ENCODE measurements around the gene MLXIPL.
"Not testable (repeated sequence)": the region's sequence is repeated elsewhere in the genome, so short reads cannot be mapped to it uniquely, and the experiment has no call there.

Gene MLXIPL

DNA sequence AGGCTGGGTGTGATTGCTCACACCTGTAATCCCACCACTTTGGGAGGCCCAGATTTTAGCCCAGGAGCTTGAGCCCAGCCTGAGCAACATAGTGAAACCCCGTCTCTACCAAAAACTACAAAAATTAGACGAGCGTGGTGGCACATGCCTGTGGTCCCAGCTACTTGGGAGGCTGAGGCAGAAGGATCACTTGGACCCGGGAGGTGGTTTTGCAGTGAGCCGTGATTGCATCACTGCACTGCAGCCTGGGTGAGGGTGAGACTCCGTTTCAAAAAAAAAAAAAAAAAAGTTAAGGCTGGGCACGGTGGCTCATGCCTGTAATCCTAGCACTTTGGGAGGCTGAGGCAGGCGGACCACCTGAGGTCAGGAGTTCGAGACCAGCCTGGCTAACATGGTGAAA lies 43.3 kb downstream of the MLXIPL start:
- DNase-seq (ENCODE audit: low spot score), result not testable (repeated sequence)

GRCh38 chr7:73578342-73579128 lies 45.8 kb downstream of the MLXIPL start, which contains the start of gene TBL2:
Gene TBL2 (minus strand): TSS chr7:73578579. CDS start chr7:73578549, 30 bp downstream.
- peak; percentile 99 for DNase-seq (ENCODE audit: low spot score)

GRCh38 chr7:73577627-73578341 lies 46.5 kb downstream of the MLXIPL start:
- DNase-seq (ENCODE audit: low spot score), result no peak

DNA sequence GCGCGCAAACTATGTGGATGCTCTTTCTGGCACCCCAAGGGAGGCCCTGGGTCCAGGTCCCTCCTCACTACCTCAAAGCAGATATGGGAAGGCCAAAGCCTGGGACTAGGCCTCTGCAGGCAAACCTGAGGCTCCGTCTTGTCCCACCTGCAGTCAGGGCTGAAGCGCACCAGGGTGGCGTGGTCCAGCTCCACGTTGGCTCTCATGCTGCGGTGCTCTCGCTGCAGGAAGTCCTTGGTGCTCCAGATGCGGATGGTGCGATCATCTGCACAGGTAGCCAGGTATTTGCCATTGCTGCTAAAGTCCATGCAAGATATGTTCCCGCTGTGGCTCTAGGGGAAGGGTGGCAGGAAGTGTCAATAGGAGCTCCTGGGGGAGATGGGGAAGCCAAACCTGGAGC lies 50.5 kb downstream of the MLXIPL start:
- no peak for DNase-seq (ENCODE audit: low spot score)

DNA sequence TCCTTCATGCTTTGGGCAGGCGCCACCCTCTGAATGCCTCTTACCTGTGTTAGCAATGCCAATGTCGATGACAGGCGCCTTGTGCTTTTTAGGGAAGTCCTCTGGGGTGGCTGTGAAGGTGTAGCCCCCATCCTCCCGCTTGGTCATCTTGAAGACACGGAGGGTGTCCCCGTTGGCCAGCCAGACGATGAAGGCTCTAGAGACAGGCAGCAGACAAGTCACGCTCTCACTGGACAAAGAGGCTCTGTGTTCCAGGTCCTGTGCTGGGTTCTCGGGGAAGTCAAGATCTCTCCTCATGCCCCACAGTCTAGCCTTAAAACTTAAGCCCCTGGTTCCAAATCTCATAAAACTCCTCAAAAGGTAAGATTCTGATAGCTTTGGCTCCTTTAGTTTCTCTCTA lies 51.0 kb downstream of the MLXIPL start:
- DNase-seq (ENCODE audit: low spot score), result no peak

DNA sequence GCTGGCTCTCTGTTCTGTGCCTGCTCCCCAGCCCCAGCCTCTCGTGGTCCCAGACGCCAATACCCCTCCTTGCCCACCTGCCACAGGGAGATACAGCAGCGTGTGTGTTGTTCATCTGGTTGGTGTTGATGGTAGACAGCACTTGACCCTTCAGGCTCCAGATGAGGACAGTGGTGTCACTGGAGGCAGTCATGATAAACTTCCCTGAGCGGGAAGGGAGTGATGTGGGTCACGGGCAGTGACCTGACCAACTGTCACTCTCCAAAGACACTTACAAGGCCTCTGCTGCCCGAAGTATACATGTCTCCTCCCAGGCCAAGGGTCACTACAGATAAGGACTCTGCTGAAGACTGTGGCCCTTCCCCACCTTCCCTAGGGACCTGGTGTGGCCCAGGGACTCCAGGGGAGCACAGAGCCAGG lies 51.5 kb downstream of the MLXIPL start:
- DNase-seq (ENCODE audit: low spot score), result no peak

- DNase-seq (ENCODE audit: low spot score), result no peak
Observed at GRCh38 chr7:73570977-73571376, 53.3 kb downstream of the MLXIPL start.

DNA sequence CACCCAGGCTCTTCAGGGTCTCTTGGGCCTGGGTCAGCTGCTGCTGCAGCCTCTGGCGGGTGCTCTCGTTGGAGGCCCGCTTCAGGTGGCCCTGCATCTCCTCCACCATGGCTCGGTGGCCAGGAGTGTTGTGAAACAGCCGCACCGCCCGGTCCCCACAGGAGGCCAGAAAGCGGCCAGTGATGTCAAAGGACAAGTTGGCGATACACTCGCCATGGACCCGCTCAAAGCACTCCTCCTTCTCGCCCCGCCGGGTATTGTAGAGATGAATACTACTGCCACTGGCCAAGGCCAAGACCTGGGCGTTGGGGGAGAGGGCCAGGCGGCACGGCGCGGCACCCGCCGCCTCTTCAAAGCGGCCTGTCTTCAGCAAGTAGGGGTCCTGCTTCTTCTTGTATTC lies 53.8 kb downstream of the MLXIPL start:
- no peak for DNase-seq (ENCODE audit: low spot score)

DNA sequence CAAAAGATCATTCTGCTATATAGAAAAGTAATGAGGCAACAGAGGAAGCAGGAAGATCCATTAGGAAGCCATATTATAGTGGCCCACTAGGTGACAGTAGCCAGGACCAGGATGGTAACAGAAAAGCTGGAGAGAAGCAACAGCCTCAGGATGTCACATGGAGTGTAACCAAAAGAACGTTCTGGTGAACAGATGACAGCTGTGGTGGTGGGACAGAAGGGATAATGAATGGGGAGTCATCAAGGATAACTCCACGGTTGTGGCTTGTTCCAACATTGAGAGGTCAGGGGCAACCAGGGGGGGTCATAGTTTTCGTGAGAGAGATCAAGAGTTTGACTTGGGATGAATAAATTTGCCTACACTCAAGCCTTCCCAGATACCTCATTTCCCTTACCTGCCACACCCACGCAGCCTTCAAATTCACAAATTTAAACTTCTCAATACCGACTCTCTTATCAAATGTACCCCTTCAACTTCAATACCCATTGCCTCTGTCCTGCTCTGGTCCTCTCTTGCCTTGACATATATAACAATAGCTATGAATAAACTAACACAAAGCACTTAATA lies 55.2 kb downstream of the MLXIPL start:
- DNase-seq (ENCODE audit: low spot score), result no peak

DNA sequence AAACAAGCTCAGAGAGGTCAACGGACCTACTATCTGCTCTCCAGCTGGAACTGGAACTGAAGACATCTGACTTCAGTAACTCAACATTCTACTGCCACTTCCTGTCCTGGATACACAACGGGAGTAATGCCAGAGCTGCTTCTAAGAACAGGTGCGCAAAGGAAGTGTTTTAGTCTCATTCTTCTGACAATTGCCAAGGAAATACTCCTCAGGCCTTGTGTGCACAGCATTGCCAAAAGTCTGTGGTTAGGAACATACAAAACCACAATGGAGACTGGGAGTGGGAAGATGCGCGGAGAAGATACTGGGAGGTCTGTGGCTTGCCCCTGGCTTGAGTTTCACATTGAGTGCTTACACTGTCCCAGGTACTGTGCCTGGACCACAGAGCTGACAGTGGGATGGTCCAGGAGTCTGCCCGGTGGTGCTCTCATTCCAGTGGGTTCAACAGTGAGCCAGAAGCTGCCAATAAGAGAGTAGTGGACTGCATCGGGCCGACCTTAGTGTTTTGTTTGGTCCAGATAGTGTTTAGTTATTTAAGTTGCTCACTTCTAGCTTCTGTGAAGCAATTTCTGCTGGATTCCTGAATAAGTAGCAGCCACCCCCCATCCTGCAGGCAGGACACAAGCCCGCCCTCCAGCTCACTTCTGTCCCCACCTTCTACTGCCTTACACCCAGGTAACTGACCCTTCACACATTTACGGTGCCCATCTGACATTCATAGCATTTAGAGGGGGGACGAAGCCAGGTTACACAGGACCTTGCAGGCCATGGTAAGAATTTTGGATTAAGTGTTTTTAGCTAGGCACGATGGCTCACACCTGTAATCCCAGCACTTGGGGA lies 56.3 kb downstream of the MLXIPL start:
- no peak for DNase-seq (ENCODE audit: low spot score)

DNA sequence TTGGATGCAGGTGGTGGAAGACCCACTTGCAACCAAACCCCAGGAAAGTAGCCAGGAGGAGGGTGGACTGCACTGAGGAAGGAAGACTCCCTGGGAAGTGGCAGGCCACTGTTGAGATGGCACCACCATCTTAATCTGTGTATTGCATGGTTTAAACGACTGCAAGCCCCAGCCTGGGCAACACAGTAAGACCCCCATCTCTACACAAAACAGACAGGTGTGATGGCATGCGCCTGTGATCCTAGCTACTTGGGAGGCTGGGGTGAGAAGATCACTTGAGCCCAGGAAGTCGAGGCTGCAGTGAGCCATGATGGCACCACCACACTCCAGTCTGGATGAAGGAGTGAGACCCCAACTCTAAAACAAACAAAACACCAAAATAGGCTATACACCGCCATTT lies 57.2 kb downstream of the MLXIPL start:
- no peak for DNase-seq (ENCODE audit: low spot score)

GRCh38 chr7:73566431-73566830 lies 57.9 kb downstream of the MLXIPL start:
- DNase-seq (ENCODE audit: low spot score), result not testable (repeated sequence)

- DNase-seq (ENCODE audit: low spot score), result no peak
Observed at GRCh38 chr7:73565675-73566340, 58.5 kb downstream of the MLXIPL start.

DNA sequence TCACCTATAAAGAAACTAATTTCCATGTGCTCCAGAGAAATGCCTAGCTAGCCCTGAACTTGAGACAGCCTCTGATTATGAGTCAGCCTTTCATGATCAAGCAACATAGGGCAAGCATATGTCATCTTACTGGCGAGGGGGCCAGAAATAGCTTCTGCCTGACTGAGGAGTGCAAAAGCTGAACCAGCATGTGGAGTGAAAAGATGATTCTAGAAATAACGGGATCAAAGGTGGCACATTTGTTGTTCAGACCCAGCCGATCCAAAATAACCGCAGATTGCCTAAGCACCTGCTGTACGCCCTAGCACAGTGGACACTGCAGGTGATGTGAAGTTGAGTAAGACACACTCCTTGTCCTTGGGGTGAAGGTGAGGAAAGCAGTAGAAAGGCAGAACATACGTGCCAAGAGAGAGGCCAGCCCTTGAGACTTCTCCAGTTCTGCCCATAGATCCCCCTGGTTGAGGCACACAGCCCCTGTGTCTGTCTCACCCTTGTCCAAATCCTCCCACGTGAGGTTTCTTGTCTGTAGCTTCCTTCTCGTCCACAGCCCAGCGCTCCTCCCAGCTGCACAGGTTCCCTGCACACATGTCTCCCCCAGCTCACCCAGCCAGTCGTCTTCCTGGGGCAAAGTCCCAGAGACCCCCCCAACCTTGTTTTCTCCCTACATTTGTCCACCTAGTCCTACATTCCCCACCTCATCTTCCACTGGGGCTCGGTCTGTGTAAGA lies 64.0 kb downstream of the MLXIPL start:
- peak; percentile 48 for DNase-seq (ENCODE audit: low spot score)

- peak; percentile 54 for DNase-seq (ENCODE audit: low spot score)
Observed at GRCh38 chr7:73557397-73558257, 66.7 kb downstream of the MLXIPL start, which contains the start of gene BCL7B. Gene BCL7B (minus strand): TSS chr7:73557690. CDS start chr7:73557578, 112 bp downstream.

- peak; percentile 95 for DNase-seq (ENCODE audit: low spot score)
Observed at GRCh38 chr7:73557108-73557396, 67.3 kb downstream of the MLXIPL start.

GRCh38 chr7:73556208-73557107 lies 67.9 kb downstream of the MLXIPL start:
- no peak for DNase-seq (ENCODE audit: low spot score)

- DNase-seq (ENCODE audit: low spot score), result no peak
Observed at GRCh38 chr7:73555411-73555982, 68.8 kb downstream of the MLXIPL start.

- not testable (repeated sequence) for DNase-seq (ENCODE audit: low spot score)
Observed at GRCh38 chr7:73550093-73550492, 74.2 kb downstream of the MLXIPL start.

Measured in Ammon's horn (tissue), 1 donor.